EL (cell line): ENCODE data around the gene ZNF582.

Source experiments
- DNase-seq: peaks from one replicate; pipeline ENCODE4 v3.0.0-alpha.2; 2016

The ZNF582 gene

GRCh38 chr19:56393119-56394012 is at the start of gene ZNF582:
ZNF582 (minus strand) TSS chr19:56393534; CDS start chr19:56391752, 1,782 bp downstream.
- peak; percentile 94 for DNase-seq

- no peak for DNase-seq
Measured at GRCh38 chr19:56441206-56441792, 48.0 kb upstream of the ZNF582 start.

- no peak for DNase-seq
Measured at GRCh38 chr19:56423985-56424353, 30.6 kb upstream of the ZNF582 start.

GRCh38 chr19:56423276-56423984 is 30.1 kb upstream of the ZNF582 start:
- DNase-seq = no peak

GRCh38 chr19:56405062-56405461 is 11.7 kb upstream of the ZNF582 start:
- no peak for DNase-seq

- DNase-seq = no peak
Measured at GRCh38 chr19:56404705-56405056, 11.3 kb upstream of the ZNF582 start.

- DNase-seq = peak; percentile 96
Measured at GRCh38 chr19:56403764-56404704, 10.7 kb upstream of the ZNF582 start, which contains the start of gene ZNF583. ZNF583 (plus strand) TSS chr19:56404332; CDS start chr19:56407115, 2,783 bp downstream.

GRCh38 chr19:56403261-56403660 is 9.9 kb upstream of the ZNF582 start:
- no peak for DNase-seq

GRCh38 chr19:56400485-56400884 is 7.2 kb upstream of the ZNF582 start:
- DNase-seq = no peak

- DNase-seq = no peak
Measured at GRCh38 chr19:56398809-56399208, 5.5 kb upstream of the ZNF582 start.

GRCh38 chr19:56383826-56384605 is 9.3 kb downstream of the ZNF582 start:
- DNase-seq = peak; percentile 58

- peak; percentile 25 for DNase-seq
Measured at GRCh38 chr19:56377105-56377924, 16.0 kb downstream of the ZNF582 start.

- DNase-seq = no peak
Measured at GRCh38 chr19:56372281-56372680, 21.1 kb downstream of the ZNF582 start.

GRCh38 chr19:56369886-56370676 is 23.3 kb downstream of the ZNF582 start:
- DNase-seq = no peak

- DNase-seq = peak; percentile 91
Measured at GRCh38 chr19:56367829-56368711, 25.3 kb downstream of the ZNF582 start.

- DNase-seq = no peak
Measured at GRCh38 chr19:56360841-56361240, 32.5 kb downstream of the ZNF582 start.

GRCh38 chr19:56356944-56357343 is 36.4 kb downstream of the ZNF582 start:
- no peak for DNase-seq

- no peak for DNase-seq
Measured at GRCh38 chr19:56355517-56355916, 37.8 kb downstream of the ZNF582 start.

GRCh38 chr19:56351208-56351607 is 42.1 kb downstream of the ZNF582 start:
- no peak for DNase-seq
